Naive thymus-derived CD4-positive, alpha-beta T cell (primary cell): ENCODE data around the gene MRTFB. TPM values are rescaled to one million over a fixed set of nuclear protein-coding genes. Genes with fewer than 3 reads are reported as not detected.
A peak's percentile ranks its signal among the peaks of the same experiment; 100 is the strongest.
"Not testable (repeated sequence)": the region's sequence is repeated elsewhere in the genome, so short reads cannot be mapped to it uniquely, and the experiment has no call there.

Experiments
- ATAC-seq: fragments of 150-1000 bp; cut with Tn5 transposase; 2 replicates; pipeline ENCODE4 v1.10.0; 2021; ENCODE audit warnings: mild to moderate bottlenecking, moderate library complexity
- CTCF ChIA-PET: fragments of 350-600 bp; sonication (Branson Sonifier 250); formaldehyde crosslinking; loops from one replicate; lab custom pipeline; 2021; ENCODE audit warnings: antibody characterized with exemption; lab: Charles Lee
- POLR2A ChIA-PET: fragments of 350-600 bp; sonication (Branson Sonifier 250); formaldehyde crosslinking; loops from one replicate; lab custom pipeline; 2021; ENCODE audit warnings: antibody characterized with exemption, inconsistent platforms; lab: Charles Lee
- DNase-seq, 9 donors: peaks; one replicate each; pipeline versions ENCODE4 v3.0.0 to v3.0.0-alpha.2; 2020 to 2022; ENCODE audit warnings: mixed read lengths in 1 of 9
- H3K27ac ChIP-seq: one replicate; pipeline ENCODE4 v1.7.0; 2013; ENCODE audit warnings: mild to moderate bottlenecking, low read depth, low read length, moderate library complexity
- H3K27me3 ChIP-seq, 2 donors: one replicate each; pipeline ENCODE4 v1.7.0; 2013; ENCODE audit warnings: low read length in 2 of 2, mild to moderate bottlenecking in 2 of 2, moderate library complexity in 2 of 2; ENCODE audit not compliant: control insufficient read depth in 2 of 2, insufficient read depth in 2 of 2
- H3K36me3 ChIP-seq, 3 experiments: 1 replicate in 2 of 3; 2 replicates in 1 of 3; pipeline ENCODE4 v1.7.0; 2013; ENCODE audit warnings: low read length in 3 of 3, mild to moderate bottlenecking in 3 of 3, moderate library complexity in 1 of 3; ENCODE audit not compliant: insufficient read depth in 3 of 3, control insufficient read depth in 2 of 3
- H3K4me1 ChIP-seq, 2 donors: one replicate each; pipeline ENCODE4 v1.7.0; 2013; ENCODE audit warnings: low read length in 2 of 2, mild to moderate bottlenecking in 2 of 2, moderate library complexity in 1 of 2; ENCODE audit not compliant: control insufficient read depth in 2 of 2, insufficient read depth in 2 of 2
- H3K4me3 ChIP-seq: 2 replicates; pipeline ENCODE4 v1.7.0; 2013; ENCODE audit warnings: mild to moderate bottlenecking, low read length
- H3K9me3 ChIP-seq, 3 experiments: 1 replicate in 2 of 3; 2 replicates in 1 of 3; pipeline ENCODE4 v1.7.0; 2013; ENCODE audit warnings: low read length in 3 of 3; ENCODE audit not compliant: control insufficient read depth in 2 of 3
- H3K27ac Mint-ChIP-seq, 9 donors: one replicate each; pipeline ENCODE4 v1.8.0; 2020 to 2022; ENCODE audit warnings: mixed read lengths in 9 of 9, mild to moderate bottlenecking in 8 of 9, moderate library complexity in 5 of 9, inconsistent platforms in 2 of 9
- H3K27me3 Mint-ChIP-seq, 5 donors: one replicate each; pipeline ENCODE4 v1.8.0; 2021 to 2022; ENCODE audit warnings: mixed read lengths in 5 of 5, mild to moderate bottlenecking in 1 of 5
- H3K36me3 Mint-ChIP-seq, 5 donors: one replicate each; pipeline ENCODE4 v1.8.0; 2020 to 2022; ENCODE audit warnings: mixed read lengths in 5 of 5, mild to moderate bottlenecking in 3 of 5, inconsistent platforms in 1 of 5
- H3K4me1 Mint-ChIP-seq, 7 donors: one replicate each; pipeline ENCODE4 v1.8.0; 2020 to 2022; ENCODE audit warnings: mixed read lengths in 7 of 7, mild to moderate bottlenecking in 3 of 7, inconsistent platforms in 1 of 7
- H3K4me3 Mint-ChIP-seq, 10 donors: one replicate each; pipeline ENCODE4 v1.8.0; 2020 to 2022; ENCODE audit warnings: mild to moderate bottlenecking in 10 of 10, mixed read lengths in 10 of 10, moderate library complexity in 6 of 10, inconsistent platforms in 2 of 10
- H3K9me3 Mint-ChIP-seq, 11 donors: one replicate each; pipeline ENCODE4 v1.8.0; 2020 to 2022; ENCODE audit warnings: mixed read lengths in 11 of 11, mild to moderate bottlenecking in 4 of 11, inconsistent platforms in 1 of 11, moderate library complexity in 1 of 11
- intact Hi-C, 2 donors: fragments of 100-400 bp; cut with micrococcal nuclease; formaldehyde crosslinking; loops; one replicate each; pipeline ENCODE4 v1.15.1; 2023
- polyA plus RNA-seq, 2 donors: library from polyadenylated mRNA; unstranded; fragments of 300-500 nt; fragmentation: Illumina TruSeq; gene quantifications; one replicate each; pipeline ENCODE4 v1.2.3, GENCODE V29; 2021
- total RNA-seq, 6 experiments: library from RNA in 5 of 6; stranded (reverse) in 5 of 6; gene quantifications; 1 replicate in 5 of 6; 2 replicates in 1 of 6; pipeline ENCODE4 v1.2.3 and lab custom pipeline; 2021 to 2026

MRTFB gene
- total and polyA plus RNA-seq, 7 experiments from 2014 or later, result 9.1 to 33.2 (median 25.4) TPM

GRCh38 chr16:14177704-14178103 is 106.6 kb downstream of the MRTFB start:
- POLR2A ChIA-PET, result interaction anchor here (1.3 kb wide), 1 partner anchor 10 kb away, joined by 4 read pairs; no protein-coding TSS in a partner anchor
- no peak for DNase-seq
- Histone ChIP-seq H3K4me1 (no peaks in the 10 kb centered on the region), H3K4me3 (no peak overlapping the region), H3K27me3 (no peaks in the 10 kb centered on the region), H3K36me3 (no peaks in the 10 kb centered on the region), H3K9me3 (no peaks in the 10 kb centered on the region), H3K27ac (no peak overlapping the region)
- Mint-ChIP-seq H3K27ac (peak overlapping the region in 1 of 9 donors; percentile 47), H3K4me1 (peaks cover 0 to 5% (median 0%) of the 10 kb centered on the region in 7 donors), H3K27me3 (no peaks in the 10 kb centered on the region), H3K36me3 (peaks cover 0 to 26% (median 22%) of the 10 kb centered on the region in 5 donors), H3K9me3 (peaks cover 0 to 15% (median 7%) of the 10 kb centered on the region in 11 donors), H3K4me3 (no peak overlapping the region)
- ATAC-seq, result no peak
- CTCF ChIA-PET, result no interaction called here
- intact Hi-C loops, result no loop called here

DNA sequence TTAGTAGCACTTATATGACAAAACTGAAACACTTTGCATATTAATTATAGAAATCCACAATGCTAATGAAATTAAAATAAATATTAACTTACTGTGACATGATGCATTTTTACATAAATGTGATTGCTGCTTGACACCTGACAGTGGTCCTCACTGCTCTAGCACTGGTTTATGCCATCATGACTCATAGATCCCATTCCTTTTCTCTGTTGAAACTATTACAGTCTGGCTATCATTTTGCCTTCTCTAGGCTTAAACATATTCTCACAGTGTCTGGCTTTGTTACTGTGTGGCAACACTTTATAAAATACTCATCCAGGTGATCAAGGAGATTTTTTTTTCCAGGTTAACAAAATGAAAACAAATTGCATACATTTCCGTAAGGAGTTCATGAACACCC is 108.0 kb downstream of the MRTFB start:
- no peak overlapping the region for H3K4me3 ChIP-seq
- H3K9me3 Mint-ChIP-seq, result peaks cover 0 to 2% (median 0%) of the 10 kb centered on the region in 11 donors
- no peak for ATAC-seq
- no peak overlapping the region for H3K4me3 Mint-ChIP-seq
- H3K27ac ChIP-seq, result no peak overlapping the region
- H3K36me3 ChIP-seq, result no peaks in the 10 kb centered on the region
- H3K9me3 ChIP-seq, result no peaks in the 10 kb centered on the region
- intact Hi-C loops, result no loop called here
- no peaks in the 10 kb centered on the region for H3K27me3 ChIP-seq
- peaks cover 0 to 20% (median 9%) of the 10 kb centered on the region in 5 donors for H3K36me3 Mint-ChIP-seq
- no peak overlapping the region for H3K27ac Mint-ChIP-seq
- no peaks in the 10 kb centered on the region for H3K27me3 Mint-ChIP-seq
- no peaks in the 10 kb centered on the region for H3K4me1 ChIP-seq
- peaks cover 0 to 3% (median 0%) of the 10 kb centered on the region in 7 donors for H3K4me1 Mint-ChIP-seq
- ChIA-PET POLR2A (no interaction called here), CTCF (no interaction called here)
- DNase-seq, result no peak

DNA sequence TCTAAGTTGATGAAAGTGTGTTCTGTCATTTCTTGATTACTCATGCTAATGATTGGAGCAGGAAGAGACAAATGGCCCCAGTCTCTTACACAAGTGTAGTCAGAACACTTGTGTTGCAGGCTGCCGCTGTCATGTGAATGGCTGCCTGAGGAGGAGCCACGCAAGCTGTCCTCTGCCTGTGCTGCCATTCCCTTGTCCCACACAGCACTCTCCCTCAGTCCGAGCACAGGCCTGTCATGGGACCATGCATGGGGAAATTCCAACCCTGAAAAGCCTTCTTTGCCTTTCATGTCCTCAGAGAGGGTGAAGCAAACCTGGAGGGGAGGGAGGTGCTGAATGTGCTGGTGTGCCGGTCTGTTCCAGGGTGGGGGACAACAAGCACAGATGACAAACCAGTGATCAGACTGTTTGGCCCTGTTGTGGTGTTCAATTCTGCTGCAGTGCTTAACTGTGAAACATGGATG is 109.4 kb downstream of the MRTFB start:
- H3K9me3 ChIP-seq, result no peaks in the 10 kb centered on the region
- H3K36me3 ChIP-seq, result no peaks in the 10 kb centered on the region
- Mint-ChIP-seq H3K27me3 (no peaks in the 10 kb centered on the region), H3K27ac (no peak overlapping the region), H3K36me3 (peaks cover 0 to 9% (median 4%) of the 10 kb centered on the region in 5 donors), H3K9me3 (no peaks in the 10 kb centered on the region), H3K4me3 (no peak overlapping the region), H3K4me1 (peaks cover 0 to 9% (median 8%) of the 10 kb centered on the region in 7 donors)
- peaks cover 0 to 1% of the 10 kb centered on the region in 2 donors for H3K4me1 ChIP-seq
- CTCF ChIA-PET, result no interaction called here
- H3K27ac ChIP-seq, result no peak overlapping the region
- ATAC-seq (no peak), DNase-seq (no peak)
- no peak overlapping the region for H3K4me3 ChIP-seq
- no peaks in the 10 kb centered on the region for H3K27me3 ChIP-seq
- intact Hi-C loops, result no loop called here
- POLR2A ChIA-PET, result interaction anchor here (0.6 to 1.1 kb wide), 2 partner anchors 36 to 77 kb away, joined by 3 to 4 read pairs; no protein-coding TSS in a partner anchor

- DNase-seq, result no peak
- no peaks in the 10 kb centered on the region for H3K9me3 Mint-ChIP-seq
- Histone ChIP-seq H3K4me1 (peaks cover 0 to 8% of the 10 kb centered on the region in 2 donors), H3K9me3 (no peaks in the 10 kb centered on the region), H3K27ac (no peak overlapping the region), H3K4me3 (no peak overlapping the region), H3K27me3 (no peaks in the 10 kb centered on the region), H3K36me3 (no peaks in the 10 kb centered on the region)
- CTCF ChIA-PET, result no interaction called here
- peaks cover 8 to 19% (median 18%) of the 10 kb centered on the region in 7 donors for H3K4me1 Mint-ChIP-seq
- POLR2A ChIA-PET, result no interaction called here
- intact Hi-C loops, result no loop called here
- no peak overlapping the region for H3K27ac Mint-ChIP-seq
- no peaks in the 10 kb centered on the region for H3K27me3 Mint-ChIP-seq
- H3K4me3 Mint-ChIP-seq, result no peak overlapping the region
- no peak for ATAC-seq
- peaks cover 0 to 8% (median 4%) of the 10 kb centered on the region in 5 donors for H3K36me3 Mint-ChIP-seq
Observed at GRCh38 chr16:14181371-14182050, 110.4 kb downstream of the MRTFB start.

GRCh38 chr16:14182999-14183398 is 111.9 kb downstream of the MRTFB start:
- Mint-ChIP-seq H3K4me3 (no peak overlapping the region), H3K36me3 (peaks cover 0 to 4% (median 0%) of the 10 kb centered on the region in 5 donors), H3K4me1 (peaks cover 8 to 31% (median 26%) of the 10 kb centered on the region in 7 donors), H3K27me3 (no peaks in the 10 kb centered on the region), H3K9me3 (no peaks in the 10 kb centered on the region), H3K27ac (no peak overlapping the region)
- no peaks in the 10 kb centered on the region for H3K27me3 ChIP-seq
- ATAC-seq (no peak), DNase-seq (no peak)
- H3K4me1 ChIP-seq, result peaks cover 0 to 8% of the 10 kb centered on the region in 2 donors
- no peak overlapping the region for H3K4me3 ChIP-seq
- H3K36me3 ChIP-seq, result no peaks in the 10 kb centered on the region
- POLR2A ChIA-PET, result no interaction called here
- intact Hi-C loops, result no loop called here
- no peak overlapping the region for H3K27ac ChIP-seq
- CTCF ChIA-PET, result no interaction called here
- no peaks in the 10 kb centered on the region for H3K9me3 ChIP-seq

DNA sequence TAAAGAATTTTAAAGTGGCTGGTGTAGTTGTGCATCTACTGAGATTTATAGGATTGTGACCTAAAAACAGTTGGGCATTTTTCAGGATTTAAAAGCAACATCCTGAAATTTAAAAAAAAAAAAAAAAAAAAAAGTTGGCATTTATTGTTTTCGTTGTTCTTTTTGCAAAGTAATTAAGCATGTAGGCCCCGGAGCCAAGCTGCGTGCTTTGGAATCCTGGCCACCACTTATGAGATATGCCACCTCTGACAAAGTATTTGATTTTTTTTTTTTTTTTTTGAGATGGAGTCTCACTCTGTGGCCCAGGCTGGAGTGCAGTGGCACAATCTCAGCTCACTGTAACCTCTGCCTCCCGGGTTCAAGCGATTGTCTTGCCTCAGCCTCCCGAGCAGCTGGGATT is 112.8 kb downstream of the MRTFB start:
- H3K27me3 Mint-ChIP-seq, DNase-seq, H3K4me1 ChIP-seq, H3K27ac Mint-ChIP-seq, H3K9me3 ChIP-seq, CTCF ChIA-PET, H3K4me3 Mint-ChIP-seq, H3K36me3 ChIP-seq, intact Hi-C loops, H3K27me3 ChIP-seq, H3K36me3 Mint-ChIP-seq, H3K27ac ChIP-seq, H3K9me3 Mint-ChIP-seq, H3K4me3 ChIP-seq, POLR2A ChIA-PET, ATAC-seq: not testable (repeated sequence)
- peaks cover 8 to 34% (median 29%) of the 10 kb centered on the region in 7 donors for H3K4me1 Mint-ChIP-seq
